Mucosa of rectum (tissue), 2 donors: ENCODE data around the gene SPAG17.
"Not testable (repeated sequence)": the region's sequence is repeated elsewhere in the genome, so short reads cannot be mapped to it uniquely, and the experiment has no call there.

ENCODE experiments used
- H3K27ac ChIP-seq, 2 donors: one replicate each; pipeline ENCODE4 v1.7.0; 2013; ENCODE audit warnings: inconsistent platforms in 2 of 2, low read depth in 2 of 2, low read length in 2 of 2
- H3K27me3 ChIP-seq, 2 donors: one replicate each; pipeline ENCODE4 v1.7.0; 2013; ENCODE audit warnings: low read length in 2 of 2; ENCODE audit not compliant: control insufficient read depth in 2 of 2, insufficient read depth in 2 of 2
- H3K36me3 ChIP-seq, 2 donors: one replicate each; pipeline ENCODE4 v1.7.0; 2013; ENCODE audit warnings: low read length in 2 of 2; ENCODE audit not compliant: control insufficient read depth in 2 of 2, insufficient read depth in 2 of 2
- H3K4me1 ChIP-seq, 2 donors: one replicate each; pipeline ENCODE4 v1.7.0; 2013; ENCODE audit warnings: low read length in 2 of 2, mild to moderate bottlenecking in 1 of 2; ENCODE audit not compliant: control insufficient read depth in 2 of 2, insufficient read depth in 2 of 2
- H3K4me3 ChIP-seq, 2 donors: one replicate each; pipeline ENCODE4 v1.7.0; 2013; ENCODE audit warnings: low read length in 2 of 2
- H3K9ac ChIP-seq, 2 donors: one replicate each; pipeline ENCODE4 v1.7.0; 2013; ENCODE audit warnings: low read length in 2 of 2, low read depth in 1 of 2, mild to moderate bottlenecking in 1 of 2
- H3K9me3 ChIP-seq, 2 donors: one replicate each; pipeline ENCODE4 v1.7.0; 2013; ENCODE audit warnings: low read length in 2 of 2; ENCODE audit not compliant: control insufficient read depth in 2 of 2
- donor health status: healthy.
- donor health status: Normal muscosa, but diverticular disease.

The SPAG17 gene

DNA sequence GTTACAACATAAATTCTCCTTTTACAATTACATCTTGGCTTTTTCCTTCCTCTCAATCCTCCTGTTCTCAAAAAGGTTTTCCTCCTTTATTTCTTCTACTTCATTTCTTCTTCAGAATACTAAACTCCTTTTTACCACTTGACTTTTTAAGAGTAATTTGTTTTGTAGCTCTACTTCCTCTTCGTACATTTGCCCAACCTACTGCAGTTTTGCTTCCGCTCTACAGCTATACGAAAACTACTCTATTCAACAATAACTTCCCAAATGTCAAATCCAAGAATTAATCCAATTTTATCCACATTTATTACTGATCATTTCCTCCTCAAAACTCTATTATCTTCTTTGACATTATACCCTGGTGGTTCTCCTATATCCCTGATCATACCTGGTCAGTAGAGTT, 259.0 kb downstream of the SPAG17 start:
- Histone ChIP-seq H3K4me1 (peaks cover 9 to 12% of the 10 kb centered on the region in 2 donors), H3K9me3 (no peaks in the 10 kb centered on the region), H3K27ac (no peak overlapping the region), H3K4me3 (no peak overlapping the region), H3K9ac (no peak overlapping the region), H3K36me3 (peaks cover 0 to 4% of the 10 kb centered on the region in 2 donors), H3K27me3 (no peaks in the 10 kb centered on the region)

DNA sequence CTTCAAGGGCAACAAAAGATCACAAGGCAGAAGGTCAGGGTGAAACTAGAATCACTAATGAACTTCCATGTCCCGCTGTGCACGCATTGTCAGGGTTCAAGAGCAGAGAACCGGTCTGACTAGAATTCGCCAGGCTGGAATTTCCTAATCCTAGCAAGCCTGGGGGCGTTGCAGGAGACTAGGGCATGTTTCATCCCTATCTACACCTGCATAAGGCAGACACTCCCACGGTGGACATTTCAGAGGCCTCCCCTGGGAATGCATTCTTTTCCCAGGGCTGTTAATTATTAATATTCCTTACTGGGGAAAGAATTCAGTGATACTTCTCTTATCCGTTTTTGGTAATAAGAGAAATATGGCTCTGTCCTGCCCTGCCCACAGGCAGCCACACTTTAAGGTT, 262.3 kb downstream of the SPAG17 start:
- H3K4me1 ChIP-seq, H3K9me3 ChIP-seq, H3K27ac ChIP-seq, H3K4me3 ChIP-seq, H3K9ac ChIP-seq, H3K27me3 ChIP-seq: not testable (repeated sequence)
- H3K36me3 ChIP-seq: peaks cover 18 to 20% of the 10 kb centered on the region in 2 donors

- Histone ChIP-seq H3K27ac (no peak overlapping the region), H3K9ac (no peak overlapping the region), H3K27me3 (no peaks in the 10 kb centered on the region), H3K4me1 (no peaks in the 10 kb centered on the region), H3K9me3 (no peaks in the 10 kb centered on the region), H3K4me3 (no peak overlapping the region), H3K36me3 (peaks cover 26 to 28% of the 10 kb centered on the region in 2 donors)
Measured at GRCh38 chr1:117921991-117922390, 263.0 kb downstream of the SPAG17 start.

DNA sequence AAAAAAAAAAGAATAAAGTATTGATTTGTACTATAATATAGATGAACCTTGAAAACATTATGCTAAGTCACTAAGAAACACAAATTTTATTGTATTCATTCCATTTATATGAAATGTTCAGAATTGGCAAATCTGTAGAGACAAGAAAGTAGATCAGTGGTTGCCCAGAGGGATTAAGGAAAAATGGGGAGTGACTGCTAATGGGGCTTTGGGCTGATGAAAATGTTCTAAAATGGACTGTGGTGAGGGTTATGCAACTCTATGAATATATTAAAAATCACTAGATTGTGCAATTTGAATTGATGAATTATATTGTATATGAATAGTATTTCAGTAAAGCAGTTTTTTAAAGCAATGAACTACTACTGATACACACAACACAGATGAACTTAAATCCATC, 265.7 kb downstream of the SPAG17 start:
- no peak overlapping the region for H3K27ac ChIP-seq
- H3K4me3 ChIP-seq: no peak overlapping the region
- H3K36me3 ChIP-seq: peaks cover 40 to 48% of the 10 kb centered on the region in 2 donors
- no peaks in the 10 kb centered on the region for H3K27me3 ChIP-seq
- no peaks in the 10 kb centered on the region for H3K4me1 ChIP-seq
- H3K9me3 ChIP-seq: no peaks in the 10 kb centered on the region
- no peak overlapping the region for H3K9ac ChIP-seq

DNA sequence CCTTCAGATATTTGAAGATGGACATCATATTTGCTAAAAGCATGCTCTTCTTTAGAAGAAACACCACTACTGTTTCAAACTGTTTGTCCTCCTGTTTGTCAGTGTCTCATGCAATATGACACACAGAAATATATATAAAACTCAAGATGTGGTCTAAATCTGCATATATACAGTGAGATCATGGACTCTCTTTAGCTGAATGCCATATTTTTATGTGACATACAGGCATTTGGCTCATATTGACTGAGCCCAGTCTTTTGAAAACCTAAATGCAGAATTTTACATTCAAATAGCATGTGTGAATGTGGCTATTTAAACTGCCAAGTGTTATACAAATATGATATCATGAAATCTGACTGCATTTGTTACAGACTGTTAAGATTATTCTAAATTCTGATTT, 274.0 kb downstream of the SPAG17 start:
- no peak overlapping the region for H3K9ac ChIP-seq
- peaks cover 51 to 64% of the 10 kb centered on the region in 2 donors for H3K36me3 ChIP-seq
- H3K9me3 ChIP-seq: no peaks in the 10 kb centered on the region
- no peak overlapping the region for H3K27ac ChIP-seq
- H3K4me1 ChIP-seq: no peaks in the 10 kb centered on the region
- H3K27me3 ChIP-seq: no peaks in the 10 kb centered on the region
- no peak overlapping the region for H3K4me3 ChIP-seq

DNA sequence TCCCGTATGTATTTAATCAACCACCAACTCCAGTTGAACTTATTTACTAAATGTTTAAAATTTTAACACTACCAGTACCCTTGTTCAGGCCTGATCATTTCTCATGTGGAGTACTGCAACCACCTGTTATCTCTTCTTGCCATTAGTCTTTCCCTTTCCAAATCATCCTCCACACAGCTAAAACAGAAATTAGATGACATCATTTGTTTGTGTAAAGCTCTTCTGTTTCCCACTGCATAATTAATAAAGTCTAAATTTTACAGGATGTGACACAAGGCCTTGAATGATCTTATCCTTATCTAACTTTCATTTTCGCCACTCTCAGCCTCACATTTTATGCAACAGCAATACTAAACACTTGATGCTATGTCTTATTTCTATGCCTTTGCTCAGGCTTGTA, 280.0 kb downstream of the SPAG17 start:
- H3K27me3 ChIP-seq: no peaks in the 10 kb centered on the region
- H3K4me3 ChIP-seq: no peak overlapping the region
- H3K9ac ChIP-seq: no peak overlapping the region
- H3K27ac ChIP-seq: no peak overlapping the region
- H3K4me1 ChIP-seq: no peaks in the 10 kb centered on the region
- peaks cover 35 to 41% of the 10 kb centered on the region in 2 donors for H3K36me3 ChIP-seq
- H3K9me3 ChIP-seq: no peaks in the 10 kb centered on the region

- H3K27ac ChIP-seq: no peak overlapping the region
- H3K9ac ChIP-seq: no peak overlapping the region
- H3K4me3 ChIP-seq: no peak overlapping the region
- no peaks in the 10 kb centered on the region for H3K9me3 ChIP-seq
- H3K4me1 ChIP-seq: no peaks in the 10 kb centered on the region
- H3K36me3 ChIP-seq: peaks cover 33 to 38% of the 10 kb centered on the region in 2 donors
- no peaks in the 10 kb centered on the region for H3K27me3 ChIP-seq
Measured at GRCh38 chr1:117904485-117904884, 280.5 kb downstream of the SPAG17 start.
